ENCODE measurements around the gene CTDSP1.

- TF ChIP-seq, protein P1, sequence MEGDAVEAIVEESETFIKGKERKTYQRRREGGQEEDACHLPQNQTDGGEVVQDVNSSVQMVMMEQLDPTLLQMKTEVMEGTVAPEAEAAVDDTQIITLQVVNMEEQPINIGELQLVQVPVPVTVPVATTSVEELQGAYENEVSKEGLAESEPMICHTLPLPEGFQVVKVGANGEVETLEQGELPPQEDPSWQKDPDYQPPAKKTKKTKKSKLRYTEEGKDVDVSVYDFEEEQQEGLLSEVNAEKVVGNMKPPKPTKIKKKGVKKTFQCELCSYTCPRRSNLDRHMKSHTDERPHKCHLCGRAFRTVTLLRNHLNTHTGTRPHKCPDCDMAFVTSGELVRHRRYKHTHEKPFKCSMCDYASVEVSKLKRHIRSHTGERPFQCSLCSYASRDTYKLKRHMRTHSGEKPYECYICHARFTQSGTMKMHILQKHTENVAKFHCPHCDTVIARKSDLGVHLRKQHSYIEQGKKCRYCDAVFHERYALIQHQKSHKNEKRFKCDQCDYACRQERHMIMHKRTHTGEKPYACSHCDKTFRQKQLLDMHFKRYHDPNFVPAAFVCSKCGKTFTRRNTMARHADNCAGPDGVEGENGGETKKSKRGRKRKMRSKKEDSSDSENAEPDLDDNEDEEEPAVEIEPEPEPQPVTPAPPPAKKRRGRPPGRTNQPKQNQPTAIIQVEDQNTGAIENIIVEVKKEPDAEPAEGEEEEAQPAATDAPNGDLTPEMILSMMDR (IDR thresholded peaks at IDR 0.05), result no peak
- TF ChIP-seq EP300 (IDR thresholded peaks at IDR 0.05) (no peak), POLR2AphosphoS5 (IDR thresholded peaks at IDR 0.05) (peak in 2 of 4 donors; percentile 20 to 58)
Measured at GRCh38 chr2:218405746-218406208, 6.1 kb downstream of the CTDSP1 start.
